Heart left ventricle (tissue), 16 donors: Measurements from ENCODE around the gene CLTC. TPM values are rescaled to one million over a fixed set of nuclear protein-coding genes. Genes with fewer than 3 reads are reported as not detected.

Experiments
- ATAC-seq, 4 donors: fragments of 200-7000 bp; cut with Tn5 transposase; one replicate each; pipeline ENCODE4 v1.9.1; 2020 to 2022; ENCODE audit warnings: moderate library complexity in 4 of 4, mild to moderate bottlenecking in 3 of 4, moderate number of reproducible peaks in 1 of 4
- DNase-seq, 5 donors: peaks; one replicate each; pipeline ENCODE4 v3.0.0-alpha.2; 2020
- H3K27ac ChIP-seq, 12 donors: fragments of 200-600 bp; sonication (generic) in 4 of 12; one replicate each; pipeline versions ENCODE4 v1.5.0 to v1.8.0; 2016 to 2022; ENCODE audit warnings: mild to moderate bottlenecking in 2 of 12
- H3K27me3 ChIP-seq, 9 donors: fragments of 200-600 bp; sonication (generic) in 2 of 9; one replicate each; pipeline versions ENCODE4 v1.5.1 to v1.8.0; 2016 to 2022; ENCODE audit warnings: mild to moderate bottlenecking in 3 of 9
- H3K36me3 ChIP-seq, 9 donors: fragments of 200-600 bp; sonication (generic) in 2 of 9; one replicate each; pipeline versions ENCODE4 v1.5.0 to v1.8.0; 2018 to 2022; ENCODE audit warnings: mild to moderate bottlenecking in 2 of 9
- H3K4me1 ChIP-seq, 12 donors: fragments of 200-600 bp; sonication (generic) in 4 of 12; one replicate each; pipeline versions ENCODE4 v1.5.0 to v1.8.0; 2016 to 2022; ENCODE audit warnings: mild to moderate bottlenecking in 3 of 12
- H3K4me3 ChIP-seq, 12 donors: fragments of 200-600 bp; sonication (generic) in 4 of 12; one replicate each; pipeline versions ENCODE4 v1.5.0 to v1.8.0; 2017 to 2022; ENCODE audit warnings: mild to moderate bottlenecking in 9 of 12, moderate library complexity in 4 of 12
- H3K9me3 ChIP-seq, 12 donors: fragments of 200-600 bp; sonication (generic) in 4 of 12; one replicate each; pipeline versions ENCODE4 v1.5.0 to v1.8.0; 2016 to 2022; ENCODE audit warnings: mild to moderate bottlenecking in 1 of 12
- POLR2A ChIP-seq, 2 donors: fragments of 450-650 bp; IDR thresholded peaks; one replicate each; pipeline ENCODE4 v1.6.1; 2017; ENCODE audit warnings: antibody characterized with exemption in 2 of 2, mild to moderate bottlenecking in 2 of 2, moderate library complexity in 2 of 2
- WGBS, 4 donors: extraction: QIAGEN DNeasy Blood & Tissue Kit in 2 of 4; methylation state at CpG; one replicate each; pipeline versions ENCODE4 v1.1.5 to v1.1.7; 2013 to 2018; 5-methylcytosine and 5-hydroxymethylcytosine counted together
- intact Hi-C, 10 donors: fragments of 100-400 bp; cut with DNase I; formaldehyde crosslinking; loops; one replicate each; pipeline versions ENCODE4 v1.11.1 to v1.14.2; 2022
- polyA plus RNA-seq, 2 donors: library from polyadenylated mRNA; stranded (reverse); fragments of 200-250 nt; gene quantifications; one replicate each; pipeline ENCODE4 v1.2.3, GENCODE V29; 2013
- total RNA-seq, 9 donors: library from RNA; depleted of rRNA in 2 of 9; stranded (reverse); fragments of >200 nt in 2 of 9; fragmentation: NEBNext Ultra II Directional in 3 of 9; extraction: Animal tissue kit (Norgen Biotek cat#: 25700) in 3 of 9; gene quantifications; one replicate each; pipeline versions ENCODE4 v1.1.0 to v1.2.4, GENCODE V29; 2016 to 2023
- TF ChIP-seq, protein P1 (sequence below), 12 donors: fragments of 200-600 bp; sonication (generic) in 4 of 12; IDR thresholded peaks; one replicate each; pipeline versions ENCODE4 v1.5.0 to v1.8.0; 2018 to 2022; ENCODE audit warnings: antibody characterized with exemption in 12 of 12, mild to moderate bottlenecking in 5 of 12
- donor health status: ischemic (EF 13 %, LVEDD 7.1; RV severe dilation, severe dysfunction).
- donor health status: healthy with polysubstance abuse.
- donor health status: DM: no; HTN: yes; CAD: no.
- donor health status: DM: no; HTN: no; CAD: no.
- donor health status: ischemic (EF 25% LVEDD 6.9; RV normal size, moderate dysfunction).
- donor health status: ischemic (EF 25% LVEDD 5.7; RV mildly dilated, moderate dysfunction).
- donor health status: healthy.
- donor health status: DM: yes; HTN: yes; CAD: no.
- donor health status: ischemic (EF 35%, LVEDD 5.7; RV mildly dilated, moderate dysfunction).
- donor health status: nonischemic (EF 11% LVEDD 7.7; RV severe dilation, severe dysfunction).
- donor health status: DM: yes; HTN: yes; CAD: no.
- donor health status: PGD.
- donor health status: ischemic (EF 29% LVEDD 5.4; RV normal size, mild dysfunction).
- donor health status: nonischemic (EF 23%, LVEDD 6.1; RV moderate dilation, normal function).

The CLTC gene
- total and polyA plus RNA-seq, 11 donors: 49.8 to 242 (median 178) TPM

DNA sequence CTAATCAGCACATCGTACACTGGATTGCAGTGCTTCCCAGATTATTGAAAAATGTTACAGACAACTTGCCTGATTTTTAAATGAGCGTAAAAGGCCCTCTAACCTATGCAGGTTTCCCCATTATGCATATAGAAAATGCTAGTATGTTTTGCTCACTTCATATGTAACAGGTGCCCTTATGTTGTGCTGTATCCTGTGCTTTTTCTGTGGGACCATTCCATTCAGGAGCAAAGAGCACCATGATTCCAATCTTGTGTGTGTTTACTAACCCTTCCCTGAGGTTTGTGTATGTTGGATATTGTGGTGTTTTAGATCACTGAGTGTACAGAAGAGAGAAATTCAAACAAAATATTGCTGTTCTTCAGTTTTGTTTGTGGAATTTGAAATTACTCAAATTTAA is 74.6 kb downstream of the CLTC start:
- Histone ChIP-seq H3K27me3 (no peaks in the 10 kb centered on the region), H3K9me3 (no peaks in the 10 kb centered on the region), H3K4me1 (peaks cover 0 to 14% (median 0%) of the 10 kb centered on the region in 12 donors), H3K4me3 (no peak overlapping the region), H3K36me3 (peaks cover 0 to 100% (median 100%) of the 10 kb centered on the region in 9 donors), H3K27ac (no peak overlapping the region)
- TF ChIP-seq POLR2A (IDR thresholded peaks at IDR 0.05): no peak
- TF ChIP-seq, protein P1, sequence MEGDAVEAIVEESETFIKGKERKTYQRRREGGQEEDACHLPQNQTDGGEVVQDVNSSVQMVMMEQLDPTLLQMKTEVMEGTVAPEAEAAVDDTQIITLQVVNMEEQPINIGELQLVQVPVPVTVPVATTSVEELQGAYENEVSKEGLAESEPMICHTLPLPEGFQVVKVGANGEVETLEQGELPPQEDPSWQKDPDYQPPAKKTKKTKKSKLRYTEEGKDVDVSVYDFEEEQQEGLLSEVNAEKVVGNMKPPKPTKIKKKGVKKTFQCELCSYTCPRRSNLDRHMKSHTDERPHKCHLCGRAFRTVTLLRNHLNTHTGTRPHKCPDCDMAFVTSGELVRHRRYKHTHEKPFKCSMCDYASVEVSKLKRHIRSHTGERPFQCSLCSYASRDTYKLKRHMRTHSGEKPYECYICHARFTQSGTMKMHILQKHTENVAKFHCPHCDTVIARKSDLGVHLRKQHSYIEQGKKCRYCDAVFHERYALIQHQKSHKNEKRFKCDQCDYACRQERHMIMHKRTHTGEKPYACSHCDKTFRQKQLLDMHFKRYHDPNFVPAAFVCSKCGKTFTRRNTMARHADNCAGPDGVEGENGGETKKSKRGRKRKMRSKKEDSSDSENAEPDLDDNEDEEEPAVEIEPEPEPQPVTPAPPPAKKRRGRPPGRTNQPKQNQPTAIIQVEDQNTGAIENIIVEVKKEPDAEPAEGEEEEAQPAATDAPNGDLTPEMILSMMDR (IDR thresholded peaks at IDR 0.05): no peak
- DNase-seq (no peak), ATAC-seq (no peak)
- WGBS, 4 donors: 80 to 88% (median 86%) methylated on average over 2 of the region's 2 CpGs
- intact Hi-C loops: loop anchor here in 1 of 10 donors (5.0 kb wide), 1 partner anchor 37 kb away; no protein-coding TSS in a partner anchor

DNA sequence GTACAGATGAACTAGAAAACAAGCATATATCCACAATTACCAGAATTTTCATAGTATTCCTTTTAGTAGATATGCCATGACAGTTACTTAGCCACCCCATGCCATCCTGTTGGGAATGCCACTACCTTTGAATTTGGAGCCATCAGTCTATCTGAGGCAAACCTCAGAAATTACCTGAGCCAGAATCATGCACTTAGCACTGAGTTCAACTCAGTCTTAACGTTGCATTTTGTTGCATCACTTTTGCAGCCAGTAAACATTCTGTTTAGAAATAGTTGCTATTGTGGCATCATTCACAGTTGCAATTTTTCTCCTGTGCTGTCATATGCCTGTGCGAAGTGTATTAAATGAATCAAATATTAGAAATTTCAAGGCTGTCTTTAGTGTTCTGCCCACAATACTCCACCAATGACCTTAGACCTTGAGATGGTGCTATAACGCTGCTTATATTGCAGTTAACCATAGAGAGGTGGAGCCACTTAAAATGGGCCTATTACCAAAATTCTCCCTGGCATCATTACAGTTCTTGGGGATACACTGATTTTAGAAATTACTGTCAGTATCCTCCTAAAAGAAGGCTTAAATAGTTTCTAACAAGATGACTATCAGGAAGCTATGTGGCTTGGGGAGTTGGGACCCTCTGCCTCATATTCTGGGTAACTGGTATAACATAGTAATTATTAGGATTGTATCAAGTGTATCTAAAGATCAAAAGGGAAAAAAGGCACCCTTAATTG is 76.4 kb downstream of the CLTC start:
- no peak for DNase-seq
- Histone ChIP-seq H3K27ac (no peak overlapping the region), H3K4me3 (no peak overlapping the region), H3K9me3 (no peaks in the 10 kb centered on the region), H3K4me1 (peaks cover 0 to 23% (median 0%) of the 10 kb centered on the region in 12 donors), H3K27me3 (no peaks in the 10 kb centered on the region), H3K36me3 (peaks cover 0 to 100% (median 91%) of the 10 kb centered on the region in 9 donors)
- intact Hi-C loops: no loop called here
- WGBS, 4 donors: 68 to 84% (median 80%) methylated on average over 3 of the region's 3 CpGs
- ATAC-seq: no peak
- TF ChIP-seq, protein P1 (IDR thresholded peaks at IDR 0.05): no peak
- no peak for TF ChIP-seq POLR2A (IDR thresholded peaks at IDR 0.05)

DNA sequence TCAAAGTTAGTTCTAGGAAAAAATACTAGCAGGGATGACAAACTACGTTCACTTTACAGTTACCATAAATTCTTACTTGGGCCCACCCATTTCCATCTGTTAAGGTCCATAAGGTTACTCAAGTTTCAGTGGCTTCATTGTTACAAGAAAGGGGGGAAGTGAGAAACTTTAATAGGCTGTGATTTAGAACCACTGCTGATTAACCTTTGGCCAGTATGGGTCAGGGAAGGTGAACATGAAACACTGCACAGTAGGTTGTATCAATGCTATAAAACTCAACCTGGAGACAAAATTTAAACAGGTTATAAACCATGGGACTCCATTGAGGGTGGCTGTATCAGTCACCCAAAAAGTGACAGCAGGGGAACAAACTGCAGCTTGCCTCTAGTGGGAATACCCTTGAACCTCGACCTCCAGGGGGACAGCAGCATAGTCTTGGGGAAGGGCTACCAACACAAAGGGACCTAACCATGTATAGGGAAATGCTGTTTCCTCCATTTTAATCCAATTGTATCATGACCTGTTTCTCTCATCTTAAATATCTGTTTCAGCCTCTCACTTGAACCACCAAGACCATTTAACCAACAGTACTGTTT is 77.1 kb downstream of the CLTC start:
- peaks cover 0 to 23% (median 0%) of the 10 kb centered on the region in 12 donors for H3K4me1 ChIP-seq
- H3K4me3 ChIP-seq: no peak overlapping the region
- ATAC-seq: no peak
- H3K36me3 ChIP-seq: peaks cover 0 to 93% (median 84%) of the 10 kb centered on the region in 9 donors
- DNase-seq: no peak
- TF ChIP-seq, protein P1 (IDR thresholded peaks at IDR 0.05): no peak
- no peak for TF ChIP-seq POLR2A (IDR thresholded peaks at IDR 0.05)
- no peaks in the 10 kb centered on the region for H3K9me3 ChIP-seq
- 86 to 97% (median 91%) methylated on average over 2 of the region's 2 CpGs for WGBS, 4 donors
- no peaks in the 10 kb centered on the region for H3K27me3 ChIP-seq
- intact Hi-C loops: no loop called here
- H3K27ac ChIP-seq: no peak overlapping the region

DNA sequence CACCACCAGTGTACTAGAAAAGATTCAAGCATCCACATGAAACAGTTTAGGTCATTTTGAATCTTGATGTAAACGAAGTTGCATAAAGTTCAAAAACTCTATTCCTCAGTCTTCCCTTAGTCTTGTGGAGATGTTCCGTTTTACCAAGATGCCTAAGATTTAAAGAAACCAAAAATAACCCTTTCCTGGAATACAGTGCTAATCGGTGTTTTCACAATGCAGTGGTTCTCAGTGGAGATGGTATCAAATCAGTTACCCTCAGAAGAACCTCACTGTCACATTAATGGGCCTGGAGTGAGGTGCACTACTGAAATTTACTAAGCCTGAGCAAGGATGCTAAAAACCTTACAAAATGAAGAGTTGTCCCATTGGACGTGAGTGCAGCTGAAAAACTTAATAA is 78.4 kb downstream of the CLTC start:
- Histone ChIP-seq H3K27me3 (no peaks in the 10 kb centered on the region), H3K27ac (no peak overlapping the region), H3K4me1 (peaks cover 0 to 28% (median 0%) of the 10 kb centered on the region in 12 donors), H3K9me3 (no peaks in the 10 kb centered on the region), H3K36me3 (peaks cover 0 to 92% (median 75%) of the 10 kb centered on the region in 9 donors), H3K4me3 (no peak overlapping the region)
- no peak for ATAC-seq
- 83 to 87% (median 85%) methylated on average over 4 of the region's 4 CpGs for WGBS, 4 donors
- TF ChIP-seq, protein P1 (IDR thresholded peaks at IDR 0.05): no peak
- TF ChIP-seq POLR2A (IDR thresholded peaks at IDR 0.05): no peak
- no peak for DNase-seq
- intact Hi-C loops: no loop called here
